KOPT-K1 (cell line): Measurements from ENCODE around the gene BCAS1.

Experiments
- H3K27ac ChIP-seq: fragments of 200-600 bp; sonication (generic); 2 replicates; pipeline ENCODE4 v1.5.1; 2016; ENCODE audit warnings: antibody characterized with exemption, mild to moderate bottlenecking, low read depth, low read length; ENCODE audit not compliant: poor library complexity, severe bottlenecking
- H3K36me3 ChIP-seq: fragments of 200-600 bp; sonication (generic); 2 replicates; pipeline ENCODE4 v1.5.1; 2017; ENCODE audit warnings: antibody characterized with exemption, mild to moderate bottlenecking, low read length, moderate library complexity; ENCODE audit not compliant: insufficient read depth
- H3K9me3 ChIP-seq: fragments of 200-600 bp; sonication (generic); 2 replicates; pipeline ENCODE4 v1.5.1; 2017; ENCODE audit warnings: antibody characterized with exemption, low read length, mild to moderate bottlenecking; ENCODE audit not compliant: insufficient read depth, poor library complexity, severe bottlenecking

BCAS1 gene

DNA sequence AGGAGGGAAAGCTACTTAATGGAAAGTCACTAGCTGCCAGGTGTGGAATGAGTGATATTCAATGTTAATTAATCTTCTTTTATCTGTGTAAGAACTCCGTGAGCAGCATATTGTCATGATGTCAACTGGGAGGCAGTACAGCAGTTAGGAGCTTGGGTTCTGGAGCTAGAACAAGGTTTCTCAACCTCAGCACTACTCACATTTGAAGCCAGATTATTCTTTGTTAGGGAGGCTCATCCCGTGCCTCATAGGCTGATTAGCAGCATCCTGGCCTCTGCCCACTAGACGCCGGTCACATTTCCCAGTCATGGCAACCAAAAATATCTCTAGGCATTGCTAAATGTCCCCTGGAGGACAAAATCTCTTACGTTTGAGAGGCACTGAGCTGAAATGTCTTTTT lies 41.2 kb downstream of the BCAS1 start:
- no peak overlapping the region for H3K27ac ChIP-seq
- no peaks in the 10 kb centered on the region for H3K36me3 ChIP-seq

DNA sequence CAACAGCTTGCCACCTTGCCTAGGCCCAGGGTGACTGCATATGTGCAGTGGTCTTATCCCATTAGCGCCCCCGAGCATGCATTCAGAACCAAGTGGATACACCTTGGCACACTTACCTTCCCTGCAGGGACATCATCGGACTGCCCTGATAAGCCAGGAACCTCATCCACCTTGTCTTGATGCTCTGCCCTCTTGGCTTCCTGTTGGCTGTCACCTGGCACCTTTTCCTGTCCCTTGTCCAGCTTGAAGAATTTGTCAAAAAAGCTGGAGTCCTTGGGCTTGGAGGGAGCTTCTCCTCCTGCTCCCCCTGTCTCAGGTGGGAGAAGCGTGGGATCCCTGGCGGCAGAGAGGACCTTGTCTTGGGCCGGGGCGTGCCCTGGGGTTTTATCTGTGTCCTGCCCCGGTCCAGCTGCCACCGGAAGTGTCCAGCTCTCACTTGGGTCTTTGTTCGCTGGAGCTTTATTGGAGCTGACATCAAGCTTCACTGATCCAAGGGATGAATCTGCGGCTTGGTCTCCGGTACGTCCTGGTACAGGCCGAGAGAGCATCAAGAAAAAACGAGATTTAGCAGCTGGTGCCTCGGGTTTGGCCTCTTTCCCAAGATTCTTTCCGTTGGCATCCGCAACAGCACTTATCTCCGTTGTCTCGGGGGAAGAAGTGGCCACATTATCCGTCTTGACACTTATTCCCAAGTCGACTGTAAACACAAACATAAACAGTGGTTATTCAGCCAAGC lies 42.0 kb downstream of the BCAS1 start:
- Histone ChIP-seq H3K27ac (no peak overlapping the region), H3K36me3 (no peaks in the 10 kb centered on the region), H3K9me3 (no peaks in the 10 kb centered on the region)

More for the DNA sequence above, 41.2 kb downstream of the BCAS1 start:
- no peaks in the 10 kb centered on the region for H3K9me3 ChIP-seq

DNA sequence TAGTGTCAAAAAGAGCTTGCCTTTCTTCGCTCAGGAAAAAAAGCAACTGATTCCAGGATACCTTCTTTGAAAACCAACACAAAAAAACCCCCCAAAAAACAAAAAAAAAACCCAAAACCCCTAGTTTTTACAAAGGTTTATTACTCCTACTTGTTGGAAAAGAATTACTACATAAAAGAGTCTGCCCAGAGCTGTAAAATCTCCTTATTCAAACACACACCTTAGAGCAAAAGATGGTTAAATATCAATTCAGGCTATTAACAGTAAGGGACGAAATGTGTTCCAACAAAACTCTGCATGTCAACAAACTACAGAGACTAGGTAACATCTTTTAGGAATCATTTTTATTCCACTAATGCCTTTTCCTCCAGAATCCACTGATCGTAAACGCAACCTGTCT lies 42.7 kb downstream of the BCAS1 start:
- Histone ChIP-seq H3K9me3 (no peaks in the 10 kb centered on the region), H3K36me3 (no peaks in the 10 kb centered on the region), H3K27ac (no peak overlapping the region)

DNA sequence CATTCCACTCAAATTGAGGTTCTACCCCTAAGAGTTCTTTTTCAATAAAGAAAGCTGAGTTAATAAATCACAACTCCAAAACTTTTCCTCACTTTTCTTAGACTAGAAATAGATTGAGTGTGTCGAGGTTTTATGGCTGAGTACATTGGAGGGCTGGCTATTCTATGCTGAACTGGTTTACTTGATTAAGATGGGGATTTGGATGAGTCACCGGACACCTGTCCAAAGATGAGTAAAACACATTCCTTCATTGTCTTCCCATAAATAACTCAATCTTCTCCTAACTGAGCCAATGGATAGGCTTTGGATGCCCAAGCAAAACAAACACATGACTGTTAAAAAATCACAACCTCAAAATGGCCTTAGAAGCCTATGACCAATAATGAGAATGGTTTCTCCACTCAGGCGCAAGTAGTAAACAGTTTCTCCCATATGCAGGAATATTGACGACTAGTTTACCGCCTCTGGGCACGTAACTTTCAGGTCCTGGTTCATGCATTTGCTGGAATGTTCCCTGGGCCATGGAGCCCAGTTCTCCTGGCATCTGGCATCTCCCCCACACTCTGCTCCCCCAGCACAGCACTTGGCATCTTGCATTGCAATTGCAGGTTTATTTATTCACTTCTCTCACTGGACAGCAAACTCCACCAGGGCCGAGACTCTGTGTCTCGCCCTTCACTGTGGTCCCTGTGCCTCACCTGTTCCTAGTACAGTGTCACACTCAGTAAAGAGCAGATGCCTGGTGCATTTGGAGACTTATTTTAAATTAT lies 43.9 kb downstream of the BCAS1 start:
- no peaks in the 10 kb centered on the region for H3K36me3 ChIP-seq
- H3K9me3 ChIP-seq: no peaks in the 10 kb centered on the region
- no peak overlapping the region for H3K27ac ChIP-seq

DNA sequence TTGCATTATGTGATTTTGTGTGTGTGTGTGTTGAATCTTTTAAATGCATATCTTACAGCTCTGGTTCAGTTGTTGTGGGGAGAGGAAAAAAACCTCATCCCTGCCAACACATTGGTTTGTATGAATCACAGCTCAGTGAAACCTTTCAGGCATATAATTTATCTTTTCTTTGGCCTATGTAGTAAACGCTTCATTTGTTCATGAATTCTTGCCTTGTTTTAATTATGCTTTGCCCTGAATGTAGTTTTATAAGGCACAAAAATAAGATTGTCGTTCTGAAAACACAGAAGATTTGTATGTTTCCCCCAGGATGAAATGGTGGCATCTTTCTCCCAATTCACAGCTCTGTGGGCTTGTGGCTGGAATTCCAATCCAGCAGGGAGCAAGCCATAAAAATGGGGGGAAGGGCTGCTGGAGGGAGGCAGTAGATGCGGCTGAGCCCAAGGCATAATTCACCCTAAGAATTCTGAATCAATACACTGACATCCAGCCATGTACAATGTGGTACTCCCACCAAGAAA lies 45.1 kb downstream of the BCAS1 start:
- H3K27ac ChIP-seq: no peak overlapping the region
- no peaks in the 10 kb centered on the region for H3K36me3 ChIP-seq
- no peaks in the 10 kb centered on the region for H3K9me3 ChIP-seq

DNA sequence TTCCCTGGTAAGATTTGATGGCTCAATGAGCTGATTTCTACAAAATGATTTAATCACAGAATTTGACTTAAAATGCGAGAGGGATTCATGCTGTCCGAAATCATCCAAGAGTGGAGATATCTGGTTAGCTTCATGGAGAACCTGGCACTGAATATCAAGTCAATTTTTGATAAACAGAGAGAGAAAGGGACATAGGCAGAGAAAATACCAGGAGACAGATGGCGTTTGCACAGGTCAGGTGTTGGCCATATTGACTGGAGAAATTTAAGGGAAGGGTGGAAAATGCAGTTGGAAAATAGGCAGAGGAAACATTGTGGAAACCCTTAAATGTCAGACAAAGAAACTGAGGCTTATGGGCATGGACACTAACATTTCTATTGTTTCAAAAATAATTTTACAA lies 47.0 kb downstream of the BCAS1 start:
- Histone ChIP-seq H3K36me3 (no peaks in the 10 kb centered on the region), H3K27ac (no peak overlapping the region), H3K9me3 (no peaks in the 10 kb centered on the region)

DNA sequence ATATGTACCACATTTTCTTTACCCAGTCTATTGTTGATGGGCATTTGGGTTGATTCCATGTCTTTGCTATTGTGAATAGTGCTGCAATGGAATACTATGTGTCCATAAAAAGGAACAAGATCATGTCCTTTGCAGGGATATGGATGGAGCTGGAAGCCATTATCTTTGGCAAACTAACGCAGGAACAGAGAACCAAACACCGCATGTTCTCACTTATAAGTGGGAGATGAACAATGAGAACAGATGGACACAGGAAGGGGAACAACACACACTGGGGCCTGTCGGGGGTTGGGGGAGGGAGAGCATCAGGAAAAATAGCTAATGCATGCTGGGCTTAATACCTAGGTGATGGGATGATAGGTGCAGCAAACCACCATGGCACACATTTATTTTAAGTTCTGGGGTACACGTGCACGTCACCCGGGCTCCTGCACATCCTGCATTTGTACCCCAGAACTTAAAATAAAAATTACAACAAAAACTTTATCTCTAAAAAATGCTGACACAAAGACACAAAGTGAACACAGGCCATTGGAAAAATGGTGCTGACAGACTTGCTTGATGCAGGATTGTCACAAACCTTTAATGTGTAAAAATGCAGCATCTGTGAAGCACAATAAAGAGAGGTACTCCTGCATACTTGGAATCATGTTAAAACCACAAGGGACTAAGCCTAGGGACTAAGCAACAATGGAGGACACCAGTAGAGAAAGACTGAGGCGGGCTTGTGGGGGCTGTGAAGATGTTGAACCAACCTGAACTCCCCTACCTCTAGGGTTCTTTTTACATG lies 48.8 kb downstream of the BCAS1 start:
- H3K27ac ChIP-seq: no peak overlapping the region
- no peaks in the 10 kb centered on the region for H3K9me3 ChIP-seq
- H3K36me3 ChIP-seq: no peaks in the 10 kb centered on the region

DNA sequence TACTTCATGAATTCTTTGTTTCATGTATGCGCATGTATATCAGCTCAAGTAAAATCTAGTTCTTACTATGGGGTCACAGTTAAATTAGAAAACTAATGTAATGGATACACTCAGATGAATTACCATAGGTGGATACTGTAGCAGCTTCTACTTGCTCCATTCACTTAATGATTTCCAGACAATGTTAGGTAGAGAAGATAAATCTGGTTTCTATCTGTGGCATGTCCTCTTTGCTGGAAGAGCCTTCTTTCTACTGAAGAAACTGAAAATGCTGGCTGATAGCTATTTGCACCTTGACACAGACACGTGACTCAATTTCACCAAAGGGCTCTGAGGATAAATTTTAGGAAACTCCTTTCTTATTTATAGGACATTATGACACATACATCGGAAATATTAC lies 49.5 kb downstream of the BCAS1 start:
- no peak overlapping the region for H3K27ac ChIP-seq
- H3K9me3 ChIP-seq: no peaks in the 10 kb centered on the region
- no peaks in the 10 kb centered on the region for H3K36me3 ChIP-seq

DNA sequence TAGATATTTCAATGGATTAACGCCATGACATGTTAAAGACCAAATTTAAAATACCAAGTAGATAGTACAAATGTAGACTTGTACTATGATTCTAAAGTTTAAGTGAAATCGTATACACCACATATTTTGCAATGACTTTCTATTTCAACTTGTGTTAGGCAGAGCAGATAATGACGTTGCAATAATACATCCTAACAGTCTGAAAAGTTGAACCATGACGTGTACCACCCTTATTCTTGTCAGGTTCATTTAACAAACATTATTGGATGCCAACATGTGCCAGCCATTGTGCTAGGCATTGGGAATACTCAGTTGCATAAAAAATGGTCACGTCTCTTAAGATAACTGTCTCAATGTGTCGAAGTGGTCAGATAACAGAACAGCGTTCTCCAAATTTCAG lies 50.0 kb downstream of the BCAS1 start:
- H3K36me3 ChIP-seq: no peaks in the 10 kb centered on the region
- no peak overlapping the region for H3K27ac ChIP-seq
- H3K9me3 ChIP-seq: no peaks in the 10 kb centered on the region

DNA sequence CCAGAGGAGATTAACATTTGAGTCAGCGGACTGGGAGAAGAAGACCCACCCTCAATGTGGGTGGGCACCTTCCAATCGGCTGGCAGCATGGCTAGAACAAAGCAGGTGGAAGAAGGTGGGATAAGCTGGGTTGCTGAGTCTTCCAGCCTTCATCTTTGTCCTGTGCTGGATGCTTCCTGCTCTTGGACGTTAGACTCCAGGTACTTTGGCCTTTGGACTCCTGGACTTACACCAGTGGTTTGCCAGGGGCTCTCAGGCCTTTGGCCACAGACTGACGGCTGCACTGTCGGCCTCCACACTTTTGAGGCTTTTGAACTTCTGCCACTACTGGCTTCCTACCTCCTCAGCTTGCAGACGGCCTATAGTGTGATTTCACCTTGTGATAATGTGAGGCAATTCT lies 50.8 kb downstream of the BCAS1 start:
- H3K36me3 ChIP-seq: no peaks in the 10 kb centered on the region
- H3K9me3 ChIP-seq: no peaks in the 10 kb centered on the region
- no peak overlapping the region for H3K27ac ChIP-seq

DNA sequence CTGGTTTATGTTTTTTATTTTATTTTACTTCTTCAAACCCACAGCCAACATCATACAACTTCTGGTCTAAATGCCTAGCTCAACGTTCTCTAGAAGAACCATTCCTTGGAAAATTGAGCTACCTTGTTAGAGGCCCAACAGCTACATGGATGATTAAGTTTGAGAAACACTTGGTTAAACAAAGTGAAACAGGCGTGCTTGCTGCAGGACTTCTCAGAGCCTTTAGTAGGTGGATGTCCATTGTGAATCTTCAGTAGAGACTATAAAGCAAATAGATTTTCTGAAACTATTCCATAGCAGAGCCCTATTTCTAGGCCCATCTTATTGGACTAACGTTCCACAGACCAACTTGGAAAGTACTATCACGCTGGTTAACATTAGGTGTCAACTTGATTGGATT lies 51.3 kb downstream of the BCAS1 start:
- Histone ChIP-seq H3K9me3 (no peaks in the 10 kb centered on the region), H3K36me3 (no peaks in the 10 kb centered on the region)

DNA sequence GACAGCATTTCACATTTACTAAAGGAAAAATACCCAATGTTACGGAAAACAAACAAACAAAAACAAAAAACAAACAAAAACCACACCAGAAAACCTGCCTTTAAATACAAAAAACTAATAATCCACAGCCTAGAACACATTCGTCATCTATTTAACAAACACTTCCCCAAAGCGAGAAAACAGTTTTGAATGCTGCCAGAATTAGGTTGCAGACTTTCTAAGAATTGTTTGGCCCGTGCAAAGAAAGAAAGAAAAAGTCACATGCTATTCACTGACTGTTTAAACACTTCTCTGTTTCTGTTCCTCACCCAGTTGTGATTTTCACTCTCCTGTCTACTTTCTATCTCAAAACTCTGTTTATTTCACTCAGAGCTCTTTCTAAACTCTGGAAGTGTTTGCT lies 52.5 kb downstream of the BCAS1 start:
- H3K27ac ChIP-seq: no peak overlapping the region
- no peaks in the 10 kb centered on the region for H3K36me3 ChIP-seq
- H3K9me3 ChIP-seq: no peaks in the 10 kb centered on the region

More for the DNA sequence above, 51.3 kb downstream of the BCAS1 start:
- no peak overlapping the region for H3K27ac ChIP-seq

DNA sequence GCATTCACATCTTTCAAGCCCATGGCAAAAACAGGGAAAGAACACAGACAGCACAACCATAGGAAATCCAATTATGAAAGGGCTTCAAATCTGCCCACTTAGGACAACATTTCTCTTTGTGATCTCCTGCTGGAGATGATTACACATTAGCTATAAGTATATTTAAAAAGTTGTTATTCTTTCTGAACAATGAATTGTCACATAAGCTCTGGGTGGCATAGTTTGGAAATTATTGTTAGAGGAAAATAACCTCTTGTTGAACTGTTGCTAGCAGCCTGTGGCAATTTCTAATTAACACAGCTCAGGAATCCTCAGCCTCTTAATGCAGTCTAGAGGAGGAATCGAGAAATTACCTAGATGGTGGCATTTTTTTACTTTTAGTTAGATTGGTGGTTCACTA lies 54.9 kb downstream of the BCAS1 start:
- Histone ChIP-seq H3K27ac (no peak overlapping the region), H3K9me3 (no peaks in the 10 kb centered on the region), H3K36me3 (no peaks in the 10 kb centered on the region)

DNA sequence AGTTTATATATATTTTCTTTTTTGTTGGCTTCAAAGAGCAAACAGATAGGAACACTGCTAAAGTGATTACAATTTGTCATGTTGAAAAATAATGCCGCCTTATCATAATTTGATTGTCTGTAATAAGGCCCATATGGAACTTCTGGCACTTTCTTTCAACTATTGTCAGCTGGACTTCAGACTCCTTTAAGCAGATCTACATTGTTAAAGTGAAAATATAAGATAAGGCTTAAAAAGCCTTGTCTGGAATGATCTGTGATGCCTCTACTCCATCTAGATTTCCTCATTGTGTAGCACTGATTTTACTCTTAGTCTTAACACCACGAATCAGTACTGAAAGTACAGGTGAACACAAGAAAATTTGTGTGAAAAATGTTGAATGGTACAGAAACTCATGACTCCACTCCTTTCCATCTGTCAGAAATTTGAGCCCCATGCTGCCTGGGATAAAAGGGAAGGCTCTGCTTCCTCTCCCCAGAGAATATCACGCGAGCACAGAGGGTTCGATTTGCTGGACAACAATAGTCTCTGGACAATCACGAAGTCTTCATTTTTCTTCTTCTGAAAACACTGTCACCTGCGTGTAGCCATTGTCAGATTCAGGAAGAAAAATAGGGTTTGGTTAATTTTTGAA lies 56.0 kb downstream of the BCAS1 start:
- no peaks in the 10 kb centered on the region for H3K9me3 ChIP-seq
- H3K36me3 ChIP-seq: no peaks in the 10 kb centered on the region
- H3K27ac ChIP-seq: no peak overlapping the region

DNA sequence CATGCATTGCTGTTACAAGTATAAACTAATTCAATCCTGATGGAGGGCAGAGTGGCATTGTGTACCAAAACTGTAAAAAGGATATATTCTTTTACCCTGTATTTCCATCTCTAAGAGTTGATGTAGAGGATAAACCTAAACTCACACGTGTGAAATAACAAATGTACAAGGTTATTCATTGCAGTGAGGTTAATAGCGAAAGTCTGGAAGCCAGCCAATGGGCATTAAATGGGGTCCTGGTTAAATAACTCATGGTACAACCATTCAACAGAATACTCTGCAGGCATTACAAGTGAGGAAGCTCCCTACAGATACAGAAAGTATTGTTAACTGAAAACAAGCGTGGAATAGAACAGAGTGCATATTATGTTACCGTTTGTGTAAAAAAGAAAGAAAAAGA lies 56.9 kb downstream of the BCAS1 start:
- no peaks in the 10 kb centered on the region for H3K9me3 ChIP-seq
- H3K36me3 ChIP-seq: no peaks in the 10 kb centered on the region
- H3K27ac ChIP-seq: no peak overlapping the region
